ENCODE results near the gene SORCS2.

The SORCS2 gene

DNA sequence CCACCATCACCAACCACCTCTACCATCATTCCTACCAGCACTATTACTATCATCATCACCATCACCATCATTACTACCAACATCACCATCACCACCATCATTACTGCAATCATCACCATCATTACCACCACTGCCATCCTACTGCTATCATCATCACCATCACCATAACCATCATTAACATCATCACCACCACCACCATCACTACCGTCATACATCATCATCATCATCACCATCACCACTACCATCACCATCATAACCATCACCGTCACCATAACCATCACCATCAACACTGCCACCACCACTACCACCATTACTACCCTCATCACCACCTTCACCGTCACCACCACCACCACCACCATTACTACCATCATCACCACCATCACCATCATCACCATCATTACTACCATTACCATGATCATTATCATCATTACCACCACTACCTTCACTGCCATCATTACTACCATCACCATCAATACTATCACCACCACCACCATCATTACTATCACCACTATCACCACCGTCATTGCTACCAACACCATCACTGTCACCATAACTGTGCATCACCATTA, 170.6 kb downstream of the SORCS2 start:
- no peak for DNase-seq

DNA sequence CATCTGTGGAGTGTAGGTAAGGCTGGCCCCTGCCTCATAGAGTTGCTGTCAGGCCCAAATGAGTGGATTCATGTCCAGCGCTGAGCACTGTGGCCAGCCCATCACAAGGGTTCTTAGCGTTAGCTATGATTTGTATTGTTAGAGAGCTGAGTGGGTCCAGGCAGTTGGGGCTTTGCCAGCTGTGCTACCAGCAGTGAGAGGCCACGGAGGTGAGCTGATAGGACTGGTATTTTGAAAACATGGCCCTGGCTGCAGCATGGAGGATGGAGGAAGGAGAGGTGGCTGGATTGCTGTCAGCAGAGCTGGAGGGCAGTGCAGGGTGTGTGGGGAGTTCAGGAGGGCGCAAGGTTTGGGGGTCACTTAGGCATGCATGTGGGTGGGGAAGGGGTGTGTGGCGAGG, 172.6 kb downstream of the SORCS2 start:
- DNase-seq: no peak

DNA sequence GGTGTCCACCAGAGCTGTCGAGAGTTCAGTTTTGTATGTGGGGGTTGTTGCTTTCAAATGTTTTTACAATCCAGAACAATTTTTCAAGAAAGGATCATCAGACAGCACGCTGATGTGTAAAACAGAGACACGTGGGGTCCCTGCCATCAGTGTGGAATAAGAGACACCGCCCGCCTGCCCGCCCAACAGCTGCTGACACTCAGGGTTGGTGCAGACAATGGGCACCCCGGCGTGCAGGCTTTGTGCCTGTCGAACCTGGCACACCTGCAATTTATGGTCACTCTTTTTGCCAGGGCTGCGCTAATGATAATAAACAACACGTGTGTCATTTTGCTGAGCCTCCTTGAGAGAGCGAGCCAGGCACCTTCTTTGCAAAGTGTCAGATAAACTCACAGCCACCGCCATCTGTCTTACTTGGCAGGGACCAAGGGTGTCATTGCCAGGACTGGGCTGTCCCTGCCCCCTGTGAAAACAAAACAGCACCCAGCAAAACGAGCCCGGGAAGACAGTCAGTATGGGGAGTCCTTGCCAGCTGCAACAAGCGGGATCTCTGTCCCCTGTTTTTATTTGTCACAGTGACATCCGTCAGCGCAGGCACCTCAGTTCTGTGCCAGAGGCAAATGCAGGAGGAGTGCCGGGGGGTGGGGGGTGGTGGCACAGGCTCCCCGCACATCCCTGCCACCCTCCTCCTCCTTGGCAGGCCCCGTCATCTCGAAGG, 173.3 kb downstream of the SORCS2 start:
- no peak for DNase-seq

DNA sequence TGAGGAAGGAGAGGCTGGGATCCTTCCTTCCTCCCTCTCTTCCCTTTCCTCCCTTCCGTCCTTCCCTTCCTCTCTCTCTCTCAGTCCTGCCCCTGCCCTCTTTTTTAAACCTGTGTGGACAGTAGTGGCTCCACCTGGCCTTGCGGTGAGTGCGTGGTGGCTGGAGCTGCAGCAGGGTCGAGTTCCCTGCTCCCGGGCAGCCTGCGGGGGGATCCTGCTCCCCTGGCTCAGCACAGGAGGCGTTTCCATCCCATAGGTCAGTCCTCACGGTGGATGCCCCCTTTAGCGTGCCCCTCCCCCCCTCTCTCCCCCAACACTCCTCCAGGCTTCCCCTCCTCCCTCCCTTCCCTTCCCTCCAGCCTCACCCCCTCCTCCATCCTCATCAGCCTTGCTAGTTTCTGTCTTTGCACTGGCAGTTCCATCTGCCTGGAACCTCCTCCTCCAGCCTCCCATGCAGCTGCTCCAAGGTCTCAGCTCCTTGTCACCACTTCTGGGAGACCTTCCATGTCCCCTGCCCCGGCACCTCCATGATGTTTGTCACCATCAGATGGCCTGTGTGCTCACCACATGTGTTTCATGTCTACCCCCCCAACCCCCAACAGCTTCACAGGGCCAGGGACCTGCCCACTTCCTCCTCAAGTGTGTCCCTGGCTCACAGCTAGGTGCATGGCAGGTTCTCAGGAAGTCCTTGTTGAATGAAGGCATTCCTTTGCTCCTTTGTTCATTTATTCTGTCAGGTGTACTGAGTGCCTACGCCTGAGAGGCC, 174.0 kb downstream of the SORCS2 start:
- DNase-seq: no peak

DNA sequence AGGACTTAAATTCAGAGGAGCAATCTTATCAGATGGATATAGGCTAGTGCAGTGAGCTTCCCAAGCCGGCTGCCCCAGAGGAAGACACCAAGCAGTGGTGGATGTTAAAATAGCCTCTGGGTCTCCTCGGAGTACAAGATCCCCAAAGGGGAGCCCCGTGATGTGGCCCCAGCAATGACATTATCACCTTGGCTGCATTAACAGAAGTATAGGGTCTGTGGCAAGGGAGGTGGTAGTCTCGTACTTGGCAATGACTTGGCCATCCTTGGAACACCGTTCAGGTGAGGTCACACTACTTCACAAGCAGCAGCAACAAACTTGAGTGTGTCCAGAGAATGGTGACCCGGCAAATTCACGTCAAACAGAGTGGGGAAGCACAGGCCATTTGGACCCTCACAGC, 174.6 kb downstream of the SORCS2 start:
- DNase-seq: no peak

DNA sequence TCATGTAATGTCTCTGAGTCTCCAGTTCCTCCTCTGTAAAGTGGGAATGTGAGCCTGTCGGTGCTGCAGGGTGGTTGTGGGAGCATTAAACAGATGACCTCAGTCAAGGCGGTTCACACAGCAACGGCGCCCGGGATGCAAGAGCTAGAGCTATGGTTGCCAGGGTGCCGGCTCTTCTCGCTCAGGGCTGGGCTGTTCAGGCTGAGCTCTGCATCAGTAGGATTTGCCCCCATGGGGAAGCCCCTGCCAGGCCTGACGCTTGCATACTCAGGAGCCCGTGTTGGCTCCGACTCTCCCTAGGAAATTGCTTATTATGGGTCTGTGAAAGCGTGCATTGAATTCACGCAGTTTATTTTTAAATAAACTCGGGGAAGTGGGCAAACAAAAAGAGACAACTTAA, 175.1 kb downstream of the SORCS2 start:
- no peak for DNase-seq

DNA sequence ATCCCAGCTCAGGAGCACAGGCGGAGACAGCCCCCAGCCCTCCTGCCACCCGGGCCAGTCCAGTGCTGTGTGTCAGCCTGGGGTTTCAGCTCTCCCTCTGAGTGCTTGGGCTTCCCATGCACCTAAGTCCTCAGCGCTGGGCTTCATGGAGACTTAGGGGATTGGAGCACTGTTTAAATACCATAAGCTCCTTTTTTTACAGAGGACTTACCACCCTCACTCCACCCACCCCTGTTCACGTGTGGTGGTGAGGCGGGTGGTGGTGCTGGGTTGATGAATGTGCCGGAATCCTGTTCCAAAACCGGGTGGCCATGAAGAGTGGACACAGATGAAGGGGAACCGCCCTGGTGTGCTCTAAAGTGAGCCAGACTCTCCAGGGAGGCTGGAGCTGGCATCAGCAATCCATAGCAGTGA, 175.5 kb downstream of the SORCS2 start:
- no peak for DNase-seq

DNA sequence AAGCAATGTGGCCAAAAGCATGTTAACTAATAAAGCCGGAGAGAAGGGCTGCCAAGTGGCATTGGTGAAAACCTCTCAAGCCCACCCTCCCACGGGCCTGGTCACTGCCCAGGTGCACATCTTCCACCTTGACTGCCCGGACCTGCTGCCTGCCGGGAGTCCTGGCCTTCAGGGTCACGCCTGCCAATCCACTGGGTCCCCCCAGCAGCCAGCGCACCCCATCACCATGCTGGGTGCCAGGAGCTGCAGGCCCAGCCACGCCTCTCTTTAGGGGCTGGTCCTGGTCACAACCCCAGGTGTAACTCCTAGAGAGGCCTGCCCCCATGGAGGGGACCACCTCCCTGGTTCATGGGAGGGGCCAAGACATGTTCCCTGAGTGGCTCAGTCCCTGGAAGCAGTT, 176.0 kb downstream of the SORCS2 start:
- no peak for DNase-seq

DNA sequence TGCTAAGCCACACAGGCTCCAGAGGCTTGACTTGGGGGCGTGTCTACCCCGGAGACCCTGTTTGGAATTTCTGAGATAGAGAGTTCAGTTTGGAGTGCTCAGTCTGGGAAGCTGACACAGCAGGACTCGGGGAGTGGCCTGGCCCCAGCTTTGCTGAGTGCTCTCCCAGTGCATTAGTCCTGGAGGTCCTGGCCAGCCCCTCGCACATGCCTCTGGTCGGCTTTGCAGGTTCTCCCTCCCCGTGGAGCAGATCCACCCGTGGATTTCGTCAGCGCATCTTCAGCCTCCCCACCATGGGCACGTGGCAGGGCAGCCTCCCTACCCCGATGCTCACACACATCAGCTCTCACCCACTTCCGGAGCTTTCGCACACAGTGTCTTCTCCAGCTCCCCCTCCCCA, 177.2 kb downstream of the SORCS2 start:
- no peak for DNase-seq

DNA sequence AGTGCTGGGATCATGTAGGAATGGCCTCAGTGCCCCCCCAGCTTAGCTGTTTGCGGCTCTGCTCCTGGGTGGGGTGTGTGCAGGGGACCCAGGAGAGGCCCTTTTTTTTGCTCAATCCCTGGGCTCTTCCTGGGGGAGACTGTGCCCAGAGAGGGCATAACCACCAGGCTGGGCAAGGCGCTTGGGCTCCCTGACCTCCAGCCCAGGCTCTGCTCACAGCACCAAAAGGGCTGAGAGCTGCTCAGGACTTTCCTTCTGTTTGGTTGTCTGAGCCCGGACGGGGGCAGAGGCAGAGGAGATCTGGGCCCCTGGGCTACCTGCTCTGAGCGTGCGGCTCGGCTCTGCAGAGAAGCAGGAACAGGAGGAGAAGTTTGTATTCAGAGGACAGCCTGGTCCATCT, 177.7 kb downstream of the SORCS2 start:
- DNase-seq: no peak

DNA sequence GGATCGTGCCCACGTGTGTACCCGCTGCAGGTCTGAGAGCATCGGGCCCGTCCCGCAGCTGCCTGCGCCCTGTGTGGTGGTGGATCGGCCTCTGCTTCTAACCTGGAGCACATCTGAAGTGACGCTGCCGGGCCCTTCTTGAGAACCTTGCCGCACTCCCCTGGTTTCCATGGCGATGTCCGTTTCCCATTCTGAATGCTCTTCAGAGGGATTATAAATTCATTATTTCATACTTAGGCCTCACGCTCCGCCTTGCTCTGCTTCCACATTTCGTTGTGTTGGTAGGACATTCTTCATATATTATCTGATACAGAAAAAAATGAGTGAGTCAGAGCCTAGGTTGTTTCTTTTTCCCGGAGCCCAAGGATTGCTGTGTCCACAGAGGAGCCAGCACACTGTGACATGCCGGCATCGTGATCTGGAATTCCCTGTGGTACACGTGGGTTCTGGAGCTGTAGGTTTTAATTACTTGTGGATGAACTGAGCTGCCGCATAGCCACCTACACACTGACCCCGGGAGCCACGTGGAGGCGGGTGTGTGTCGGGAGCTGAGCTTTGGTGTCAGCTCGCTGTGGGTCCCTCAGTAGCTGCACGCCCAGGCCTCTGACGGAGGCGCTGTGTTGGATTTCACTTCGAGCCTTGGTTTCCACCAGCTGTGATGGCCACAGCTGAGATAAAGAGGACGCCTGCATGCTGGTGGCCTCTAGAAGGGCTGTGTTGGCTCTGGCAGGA, 179.0 kb downstream of the SORCS2 start:
- no peak for DNase-seq

DNA sequence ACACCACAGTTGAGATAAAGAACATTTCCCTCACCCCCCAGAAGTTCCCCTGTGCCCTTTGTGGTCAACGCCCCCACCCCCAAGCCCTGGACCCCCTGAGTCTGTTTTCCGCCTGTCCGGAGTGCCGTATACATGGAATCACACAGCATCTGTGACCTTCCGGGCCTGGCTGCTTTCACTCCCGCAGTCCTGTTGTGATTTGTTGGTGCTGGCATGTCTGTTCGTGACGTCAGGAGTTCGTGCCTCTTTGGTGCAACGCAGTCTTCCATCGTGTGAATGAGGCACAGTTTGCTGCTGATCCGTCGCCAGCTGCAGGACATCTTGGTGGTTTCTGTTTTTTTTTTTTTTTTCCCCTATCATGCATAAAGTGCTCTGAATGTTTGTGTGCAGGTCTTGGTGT, 180.3 kb downstream of the SORCS2 start:
- DNase-seq: no peak

DNA sequence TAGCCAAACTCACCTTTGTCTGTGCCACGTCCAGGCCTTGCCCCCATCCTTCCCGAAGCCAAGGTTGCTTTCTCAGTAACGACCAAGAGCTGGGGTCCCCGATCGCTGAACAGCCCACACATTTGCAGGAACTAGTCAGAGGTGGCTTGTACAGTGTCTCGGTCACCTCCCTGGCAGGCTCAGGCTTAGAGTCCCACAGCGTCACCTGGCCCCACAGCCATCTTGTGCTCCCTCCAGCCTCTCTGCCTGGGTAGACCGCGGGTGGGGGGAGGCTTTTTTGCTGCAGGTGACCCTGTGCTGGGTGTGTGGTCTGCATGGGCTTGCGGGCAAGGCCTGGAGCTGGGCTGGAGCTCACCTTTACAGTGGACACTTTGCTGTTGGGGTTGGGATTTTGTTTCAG, 182.2 kb downstream of the SORCS2 start:
- DNase-seq: no peak

DNA sequence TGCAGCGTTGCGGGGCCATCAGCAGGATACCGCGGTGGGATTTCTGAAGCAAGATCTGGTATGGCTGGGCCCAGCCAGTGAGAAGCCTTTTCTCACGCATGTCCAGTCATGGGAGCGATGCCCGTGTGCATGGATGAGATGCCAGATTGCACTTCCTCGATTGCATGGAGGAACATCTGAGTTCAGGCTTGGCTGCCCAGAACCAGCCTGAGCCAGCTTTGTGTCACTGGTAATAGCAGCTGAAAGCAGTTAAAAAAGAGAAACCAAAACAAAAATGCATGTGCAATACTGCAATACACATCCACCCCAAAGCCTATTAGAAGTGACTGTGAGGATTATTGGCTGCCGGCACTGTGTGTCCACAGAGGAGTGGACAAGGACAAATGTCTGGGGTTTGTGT, 183.1 kb downstream of the SORCS2 start:
- DNase-seq: no peak

DNA sequence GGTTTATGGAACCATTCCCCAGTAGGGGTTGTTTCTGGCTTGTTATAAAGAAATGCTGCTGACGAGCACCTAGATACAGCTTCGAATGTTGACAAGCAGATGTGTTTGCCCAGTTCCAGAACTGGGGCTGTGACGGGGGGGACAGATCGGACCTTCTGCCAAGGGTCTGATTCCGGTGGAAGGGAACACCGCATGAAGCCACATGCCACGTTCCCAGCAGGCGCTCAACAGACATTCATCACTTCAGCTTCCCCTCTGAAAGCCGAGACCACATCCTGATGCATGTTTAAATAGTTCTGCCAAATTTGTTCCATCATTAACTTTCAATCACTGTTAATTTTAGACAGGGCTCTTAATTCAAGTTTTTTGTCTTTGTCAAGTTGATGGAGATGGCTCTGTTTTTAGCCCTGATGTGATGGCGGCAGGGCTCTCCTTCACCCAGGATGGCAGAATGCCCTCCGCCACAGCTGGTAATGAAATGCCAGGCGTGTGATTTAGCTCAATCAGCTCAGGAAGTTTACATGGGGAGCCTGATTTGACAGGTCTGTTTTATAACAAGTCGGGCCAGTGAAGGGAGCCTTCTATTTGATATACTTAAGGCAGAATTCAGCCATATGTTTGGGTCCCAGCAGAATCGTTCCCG, 185.0 kb downstream of the SORCS2 start:
- DNase-seq: no peak

DNA sequence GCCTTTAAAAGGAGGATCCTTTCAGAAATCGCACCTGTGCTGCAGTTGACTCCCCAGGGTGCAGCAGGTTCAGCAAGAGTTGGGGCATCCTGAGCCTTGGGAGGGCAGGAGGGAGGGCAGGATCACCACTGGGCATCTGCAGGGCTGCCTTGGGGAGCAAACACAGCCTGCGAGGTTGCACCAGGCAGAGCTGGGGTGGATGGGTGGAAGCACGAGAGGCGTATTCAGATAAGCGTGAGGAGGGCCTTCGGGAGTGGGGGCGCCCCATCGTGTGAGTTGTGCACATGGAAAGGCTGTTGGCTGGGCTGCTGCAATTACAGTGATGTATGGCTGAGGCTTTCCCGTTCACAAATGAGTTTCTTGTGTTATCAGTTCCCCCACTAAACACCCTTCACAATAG, 186.8 kb downstream of the SORCS2 start:
- no peak for DNase-seq

DNA sequence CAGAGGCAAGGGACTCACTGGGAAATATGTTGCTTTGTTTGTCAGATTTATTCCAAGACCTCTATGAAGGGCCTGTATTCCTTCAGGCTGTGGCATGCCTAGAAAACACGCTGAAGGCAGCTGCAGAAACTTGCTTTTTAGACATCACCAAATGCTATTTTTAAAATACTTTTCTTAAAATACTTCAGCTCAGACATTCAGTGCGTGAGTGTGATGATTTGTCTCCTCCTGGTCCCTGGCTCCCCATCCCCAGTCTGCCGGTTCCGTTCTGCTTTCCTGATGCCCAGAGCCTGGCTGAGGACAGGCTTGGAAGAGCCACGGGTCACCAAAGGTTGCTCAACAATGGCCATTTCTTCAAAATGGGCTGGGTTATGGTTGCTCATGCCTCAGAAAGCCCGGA, 187.4 kb downstream of the SORCS2 start:
- DNase-seq: no peak

DNA sequence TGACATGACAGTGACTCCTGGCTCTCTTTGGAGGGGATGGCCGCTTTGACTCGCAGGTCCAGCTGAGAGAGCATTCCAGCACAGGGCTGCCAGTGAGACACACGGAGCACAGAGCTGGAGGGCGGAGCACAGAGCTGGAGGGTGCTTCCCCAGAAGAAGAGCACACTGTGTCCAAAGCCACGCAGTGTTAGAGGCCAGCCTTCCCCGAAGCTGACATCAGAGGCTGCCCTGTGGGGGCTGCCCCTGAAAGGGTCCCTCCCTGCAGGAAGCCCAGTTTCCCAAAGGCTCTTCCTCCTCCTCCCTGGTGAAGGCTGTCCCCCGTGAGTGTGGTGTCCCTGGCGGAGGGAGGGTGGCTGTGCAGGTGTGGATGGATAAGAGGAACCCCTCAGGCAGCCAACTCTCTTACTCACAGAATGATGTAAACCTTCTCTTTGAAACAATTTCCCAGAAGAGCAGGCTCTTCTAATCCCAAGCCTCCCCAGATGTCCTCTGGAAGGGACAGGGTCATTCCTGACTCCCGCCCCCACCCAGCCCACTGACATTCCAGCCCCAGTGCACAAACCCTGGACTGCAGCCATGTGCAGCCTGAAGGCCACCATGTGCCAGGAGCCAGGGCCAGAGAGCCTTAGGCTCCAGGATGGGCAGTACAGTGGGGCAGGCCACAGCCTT, 189.0 kb downstream of the SORCS2 start:
- no peak for DNase-seq

DNA sequence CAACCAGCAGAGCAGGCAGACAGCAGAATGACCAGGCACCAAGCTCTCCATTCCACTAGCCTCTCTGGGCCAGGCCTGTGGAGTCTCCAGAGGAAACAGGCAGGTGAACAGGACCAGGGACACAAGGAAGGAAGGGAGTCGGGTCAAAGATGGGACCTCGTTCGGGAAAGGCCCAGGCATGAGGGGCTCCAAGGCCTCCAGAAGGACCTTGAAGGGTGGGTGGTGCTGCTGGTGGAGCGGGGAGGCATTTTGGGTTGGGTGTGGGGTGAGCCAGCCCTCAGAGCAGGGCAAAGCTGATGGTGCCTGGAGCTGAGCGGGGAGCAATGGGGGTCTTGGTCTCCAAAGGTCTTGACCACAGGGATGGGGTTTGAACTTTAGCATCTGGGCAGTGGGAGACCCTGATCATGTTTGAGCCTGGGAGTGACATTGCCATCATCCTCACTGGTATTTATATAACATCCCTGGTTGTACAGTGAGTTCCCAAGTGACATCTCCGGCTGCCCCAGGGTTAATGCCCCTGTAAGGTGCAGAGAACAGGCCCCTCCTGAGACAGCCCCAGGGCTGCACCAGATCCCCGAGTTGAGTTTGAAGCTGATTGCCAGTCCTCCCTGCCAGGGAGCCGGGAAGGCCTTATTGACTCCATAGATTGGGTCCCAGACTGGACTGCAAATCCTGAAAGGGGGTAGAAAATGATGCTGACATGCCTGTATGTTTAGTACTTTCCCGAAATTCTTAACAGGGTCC, 189.7 kb downstream of the SORCS2 start:
- no peak for DNase-seq

DNA sequence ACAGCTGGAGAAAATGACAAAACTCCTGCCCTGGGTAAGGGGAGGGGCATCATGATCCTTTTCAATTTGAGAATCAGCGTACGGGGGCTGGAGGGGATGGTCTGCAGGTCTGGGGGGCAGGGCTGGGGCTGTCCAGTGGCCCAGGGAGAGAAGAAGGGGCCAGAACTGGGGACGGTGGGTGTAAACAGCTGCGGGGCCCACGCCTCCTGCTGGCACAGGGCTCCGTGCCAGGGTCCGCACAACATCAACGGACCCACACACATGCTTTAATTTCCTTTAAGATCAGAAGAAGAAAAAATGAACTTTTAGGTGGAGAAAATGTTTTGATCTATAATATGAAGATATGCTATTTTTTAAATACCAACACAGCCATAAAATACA, 190.3 kb downstream of the SORCS2 start:
- DNase-seq: no peak

DNA sequence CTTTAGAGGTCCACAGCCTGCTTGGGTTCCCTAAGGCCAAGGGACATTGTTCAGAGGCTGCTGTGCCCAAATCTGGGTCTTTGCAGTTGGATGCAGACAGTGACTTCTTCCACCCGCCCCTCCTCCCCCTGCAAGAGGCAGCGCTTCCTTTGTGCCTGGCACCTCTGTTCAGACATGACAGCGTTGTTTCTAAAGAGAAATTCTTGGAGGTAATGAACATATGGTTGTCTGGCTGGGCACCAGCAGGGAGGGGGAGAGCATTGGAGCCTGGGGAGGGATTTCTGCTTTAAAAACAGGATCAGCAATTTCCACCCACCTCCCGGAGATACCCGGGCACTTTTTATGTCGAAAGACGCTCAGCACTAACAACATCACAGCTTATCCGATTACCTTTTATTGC, 190.9 kb downstream of the SORCS2 start:
- DNase-seq: no peak
